Fibroblast of pulmonary artery (primary cell): ENCODE data around the gene HS3ST2.
"Not testable (repeated sequence)": the region's sequence is repeated elsewhere in the genome, so short reads cannot be mapped to it uniquely, and the experiment has no call there.

ENCODE experiments used
- DNase-seq: peaks from one replicate; pipeline ENCODE4 v3.0.0-alpha.2; 2010; ENCODE audit warnings: low read depth
- H3K4me3 ChIP-seq: replicated peaks from 2 replicates; pipeline ENCODE4 v1.5.1; 2011; ENCODE audit warnings: low read depth, mild to moderate bottlenecking, control low read depth, low read length, moderate library complexity
- TF ChIP-seq, protein P1 (sequence below): IDR thresholded peaks from 2 replicates; pipeline ENCODE4 v1.5.1; 2011; ENCODE audit warnings: mild to moderate bottlenecking, control low read depth, low read length, inconsistent platforms; ENCODE audit errors: missing control alignments

HS3ST2 gene

DNA sequence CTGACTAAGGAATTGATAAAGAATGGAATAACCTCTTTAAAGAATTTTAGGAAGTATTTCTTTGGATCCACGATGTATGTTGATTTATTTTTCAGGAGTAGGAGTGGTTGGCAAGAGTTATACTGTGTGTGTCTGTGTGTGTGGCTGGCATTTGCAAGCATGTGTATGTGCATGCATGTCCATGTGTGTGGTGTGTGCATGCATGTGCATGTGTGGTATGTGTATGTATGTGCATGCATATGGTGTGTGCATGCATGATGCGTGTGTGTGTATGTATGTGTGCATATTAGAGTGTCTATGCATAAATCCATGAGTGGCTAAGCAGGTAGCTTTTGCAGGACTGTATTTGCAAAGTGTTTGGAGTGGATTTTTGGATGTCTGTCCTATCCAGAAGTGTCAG is 120.8 kb downstream of the HS3ST2 start:
- DNase-seq, result no peak
- TF ChIP-seq, protein P1, sequence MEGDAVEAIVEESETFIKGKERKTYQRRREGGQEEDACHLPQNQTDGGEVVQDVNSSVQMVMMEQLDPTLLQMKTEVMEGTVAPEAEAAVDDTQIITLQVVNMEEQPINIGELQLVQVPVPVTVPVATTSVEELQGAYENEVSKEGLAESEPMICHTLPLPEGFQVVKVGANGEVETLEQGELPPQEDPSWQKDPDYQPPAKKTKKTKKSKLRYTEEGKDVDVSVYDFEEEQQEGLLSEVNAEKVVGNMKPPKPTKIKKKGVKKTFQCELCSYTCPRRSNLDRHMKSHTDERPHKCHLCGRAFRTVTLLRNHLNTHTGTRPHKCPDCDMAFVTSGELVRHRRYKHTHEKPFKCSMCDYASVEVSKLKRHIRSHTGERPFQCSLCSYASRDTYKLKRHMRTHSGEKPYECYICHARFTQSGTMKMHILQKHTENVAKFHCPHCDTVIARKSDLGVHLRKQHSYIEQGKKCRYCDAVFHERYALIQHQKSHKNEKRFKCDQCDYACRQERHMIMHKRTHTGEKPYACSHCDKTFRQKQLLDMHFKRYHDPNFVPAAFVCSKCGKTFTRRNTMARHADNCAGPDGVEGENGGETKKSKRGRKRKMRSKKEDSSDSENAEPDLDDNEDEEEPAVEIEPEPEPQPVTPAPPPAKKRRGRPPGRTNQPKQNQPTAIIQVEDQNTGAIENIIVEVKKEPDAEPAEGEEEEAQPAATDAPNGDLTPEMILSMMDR, result no peak

GRCh38 chr16:22937169-22937568 is 123.2 kb downstream of the HS3ST2 start:
- DNase-seq, result no peak
- TF ChIP-seq, protein P1, result no peak
- H3K4me3 ChIP-seq, result no peak overlapping the region

More for the DNA sequence above, 120.8 kb downstream of the HS3ST2 start:
- H3K4me3 ChIP-seq, result no peak overlapping the region

- no peak for DNase-seq
- no peak overlapping the region for H3K4me3 ChIP-seq
- TF ChIP-seq, protein P1, result no peak
These were observed 124.7 kb downstream of the HS3ST2 start for GRCh38 chr16:22938647-22939046.

DNA sequence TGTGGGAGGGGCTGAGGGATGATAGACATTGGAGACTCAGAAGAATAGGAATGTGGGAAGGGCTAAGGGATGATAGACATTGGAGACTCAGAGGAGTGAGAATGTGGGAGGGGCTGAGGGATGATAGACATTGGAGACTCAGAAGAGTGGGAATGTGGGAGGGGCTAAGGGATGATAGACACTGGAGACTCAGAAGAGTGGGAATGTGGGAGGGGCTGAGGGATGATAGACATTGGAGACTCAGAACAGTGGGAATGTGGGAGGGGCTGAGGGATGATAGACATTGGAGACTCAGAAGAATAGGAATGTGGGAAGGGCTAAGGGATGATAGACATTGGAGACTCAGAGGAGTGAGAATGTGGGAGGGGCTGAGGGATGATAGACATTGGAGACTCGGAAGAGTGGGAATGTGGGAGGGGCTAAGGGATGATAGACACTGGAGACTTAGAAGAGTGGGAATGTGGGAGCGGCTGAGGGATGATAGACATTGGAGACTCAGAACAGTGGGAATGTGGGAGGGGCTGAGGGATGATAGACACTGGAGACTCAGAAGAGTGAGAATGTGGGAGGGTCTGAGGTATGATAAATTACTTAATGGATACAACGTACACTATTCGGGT is 125.9 kb downstream of the HS3ST2 start:
- DNase-seq, H3K4me3 ChIP-seq: not testable (repeated sequence)

- no peak overlapping the region for H3K4me3 ChIP-seq
- TF ChIP-seq, protein P1, result no peak
- no peak for DNase-seq
These were observed 128.1 kb downstream of the HS3ST2 start for GRCh38 chr16:22941970-22942501.

- no peak for DNase-seq
These were observed 128.8 kb downstream of the HS3ST2 start for GRCh38 chr16:22942811-22943210.

GRCh38 chr16:22945361-22945760 is 131.4 kb downstream of the HS3ST2 start:
- H3K4me3 ChIP-seq, result no peak overlapping the region
- TF ChIP-seq, protein P1, result no peak
- DNase-seq, result no peak

More at GRCh38 chr16:22942811-22943210, 128.8 kb downstream of the HS3ST2 start:
- TF ChIP-seq, protein P1, result no peak
- no peak overlapping the region for H3K4me3 ChIP-seq
